Neural crest cell (in vitro differentiated cells): ENCODE measurements around the gene CTAG2. TPM values are rescaled to one million over a fixed set of nuclear protein-coding genes. Genes with fewer than 3 reads are reported as not detected.

ENCODE experiments used
- DNase-seq: peaks from one replicate; pipeline ENCODE4 v3.0.0; 2021; ENCODE audit warnings: low read depth, mixed read lengths, low spot score
- H3K27ac Mint-ChIP-seq: one replicate; pipeline ENCODE4 v1.8.0; 2021; ENCODE audit warnings: mild to moderate bottlenecking, mixed read lengths; ENCODE audit not compliant: unreplicated experiment
- H3K27me3 Mint-ChIP-seq: 2 replicates; pipeline ENCODE4 v1.8.0; 2021; ENCODE audit warnings: low read depth, mild to moderate bottlenecking, mixed read lengths
- H3K36me3 Mint-ChIP-seq: 2 replicates; pipeline ENCODE4 v1.8.0; 2021; ENCODE audit warnings: low read depth, mild to moderate bottlenecking, mixed read lengths
- H3K4me1 Mint-ChIP-seq: 2 replicates; pipeline ENCODE4 v1.8.0; 2021; ENCODE audit warnings: mixed read lengths
- H3K4me3 Mint-ChIP-seq: one replicate; pipeline ENCODE4 v1.8.0; 2021; ENCODE audit warnings: mild to moderate bottlenecking, mixed read lengths
- H3K9me3 Mint-ChIP-seq: 2 replicates; pipeline ENCODE4 v1.8.0; 2021; ENCODE audit warnings: mixed read lengths
- CTCF ChIP-seq: fragments of 200-600 bp; sonication (generic); conservative IDR thresholded peaks from 2 replicates; pipeline ENCODE4 v1.5.0; 2021; ENCODE audit warnings: antibody characterized with exemption, mild to moderate bottlenecking
- total RNA-seq: library from RNA; stranded (reverse); gene quantifications from 2 replicates; pipeline ENCODE4 v1.2.1, GENCODE V29; 2021

Gene CTAG2
- total RNA-seq, 1 donor from 2014 or later: not detected

- Mint-ChIP-seq H3K27me3 (peaks cover 6% of the 10 kb centered on the region), H3K9me3 (peaks cover 5% of the 10 kb centered on the region), H3K27ac (no peak overlapping the region), H3K4me1 (no peaks in the 10 kb centered on the region), H3K36me3 (no peaks in the 10 kb centered on the region), H3K4me3 (no peak overlapping the region)
- no peak for TF ChIP-seq CTCF
- DNase-seq: no peak
Measured at GRCh38 chrX:154605566-154605965, 47.8 kb downstream of the CTAG2 start.

- H3K9me3 Mint-ChIP-seq: peaks cover 2% of the 10 kb centered on the region
- no peak overlapping the region for H3K4me3 Mint-ChIP-seq
- no peak for DNase-seq
- H3K27me3 Mint-ChIP-seq: peaks cover 6% of the 10 kb centered on the region
- no peaks in the 10 kb centered on the region for H3K4me1 Mint-ChIP-seq
- no peak overlapping the region for H3K27ac Mint-ChIP-seq
- H3K36me3 Mint-ChIP-seq: no peaks in the 10 kb centered on the region
- no peak for TF ChIP-seq CTCF
Measured at GRCh38 chrX:154603438-154604430, 49.6 kb downstream of the CTAG2 start.

GRCh38 chrX:154602766-154603437 lies 50.5 kb downstream of the CTAG2 start:
- Mint-ChIP-seq H3K4me1 (no peaks in the 10 kb centered on the region), H3K27ac (no peak overlapping the region), H3K36me3 (no peaks in the 10 kb centered on the region), H3K9me3 (peaks cover 4% of the 10 kb centered on the region), H3K4me3 (no peak overlapping the region), H3K27me3 (peaks cover 6% of the 10 kb centered on the region)
- TF ChIP-seq CTCF: no peak
- DNase-seq: no peak

GRCh38 chrX:154602226-154602625 lies 51.2 kb downstream of the CTAG2 start:
- Mint-ChIP-seq H3K27ac (no peak overlapping the region), H3K27me3 (peaks cover 6% of the 10 kb centered on the region), H3K36me3 (peaks cover 2% of the 10 kb centered on the region), H3K9me3 (peaks cover 9% of the 10 kb centered on the region), H3K4me3 (no peak overlapping the region), H3K4me1 (no peaks in the 10 kb centered on the region)
- DNase-seq: no peak
- TF ChIP-seq CTCF: no peak

Other genes with a start within 250 kb of the CTAG2 start
- 9.3 and 11.5 TPM in 2 replicates for gene DNASE1L1, start 244.3 kb downstream of the CTAG2 start, total RNA-seq
- 45.7 and 47.1 TPM in 2 replicates for gene TAFAZZIN, start 242.0 kb downstream of the CTAG2 start, total RNA-seq
- 78.2 and 79.8 TPM in 2 replicates for gene ATP6AP1, start 224.9 kb downstream of the CTAG2 start, total RNA-seq
- 206 and 210 TPM in 2 replicates for gene GDI1, start 216.4 kb downstream of the CTAG2 start, total RNA-seq
- gene FAM50A, start 209.4 kb downstream of the CTAG2 start, total RNA-seq: 68.8 and 69.0 TPM in 2 replicates
- 74.1 and 75.1 TPM in 2 replicates for gene PLXNA3, start 195.3 kb downstream of the CTAG2 start, total RNA-seq
- gene LAGE3, start 174.3 kb downstream of the CTAG2 start, total RNA-seq: 20.7 and 22.6 TPM in 2 replicates
- gene UBL4A, start 167.0 kb downstream of the CTAG2 start, total RNA-seq: 39.2 and 39.5 TPM in 2 replicates
- 7.8 TPM in 2 replicates for gene SLC10A3, start 162.9 kb downstream of the CTAG2 start, total RNA-seq
- 25.8 and 29.9 TPM in 2 replicates for gene FAM3A, start 137.3 kb downstream of the CTAG2 start, total RNA-seq
- gene G6PD, start 106.7 kb downstream of the CTAG2 start, total RNA-seq: 84.4 and 93.9 TPM in 2 replicates
- 20.3 and 21.3 TPM in 2 replicates for gene IKBKG, start 106.0 kb downstream of the CTAG2 start, total RNA-seq
- gene CTAG1A, start 68.4 kb downstream of the CTAG2 start, total RNA-seq: not detected in 2 replicates
- not detected in 2 replicates for gene CTAG1B, start 34.3 kb downstream of the CTAG2 start, total RNA-seq
- 0.07 and 0.12 TPM in 2 replicates for gene GAB3, start 97.5 kb upstream of the CTAG2 start, total RNA-seq
- gene DKC1, start 109.3 kb upstream of the CTAG2 start, total RNA-seq: 81.0 and 83.5 TPM in 2 replicates
- gene MPP1, start 151.9 kb upstream of the CTAG2 start, total RNA-seq: 12.7 and 13.2 TPM in 2 replicates
- gene SMIM9, start 181.1 kb upstream of the CTAG2 start, total RNA-seq: not detected in 2 replicates
- gene F8A1, start 232.8 kb upstream of the CTAG2 start, total RNA-seq: 12.7 and 13.0 TPM in 2 replicates